ENCODE measurements around the gene ZNF655.
A peak's percentile ranks its signal among the peaks of the same experiment; 100 is the strongest.
"Not testable (repeated sequence)": the region's sequence is repeated elsewhere in the genome, so short reads cannot be mapped to it uniquely, and the experiment has no call there.

Gene ZNF655

DNA sequence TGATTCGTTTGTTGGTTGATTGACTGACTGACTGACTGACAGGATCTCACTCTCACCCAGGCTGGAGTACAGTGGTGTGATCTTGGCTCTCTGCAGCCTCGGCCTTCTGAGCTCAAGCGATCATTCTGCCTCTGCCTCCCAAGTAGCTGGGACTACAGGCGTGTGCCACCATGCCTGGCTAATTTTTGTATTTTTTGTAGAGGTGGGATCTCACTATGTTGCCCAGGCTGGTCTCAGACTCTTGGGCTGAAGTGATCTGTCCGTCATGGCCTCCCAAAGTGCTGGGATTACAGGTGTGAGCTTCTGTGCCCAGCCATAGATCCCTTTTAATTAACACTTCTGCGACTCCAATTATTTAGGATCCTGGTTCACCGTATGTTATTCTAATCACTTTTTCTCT lies 10.3 kb downstream of the ZNF655 start:
- CTCF ChIA-PET: not testable (repeated sequence)

GRCh38 chr7:99571768-99572167 lies 13.3 kb downstream of the ZNF655 start:
- H3K4me1 ChIP-seq (ENCODE audit: control insufficient read depth, insufficient read depth, low read length): peaks cover 4% of the 10 kb centered on the region; the same call in 1 of the 2 replicates
- peaks cover 26 to 66% of the 10 kb centered on the region in 2 experiments for H3K36me3 ChIP-seq (ENCODE audit: control insufficient read depth in 2 of 2, insufficient read depth in 1 of 2, low read length in 2 of 2)
- ChIA-PET POLR2A (no interaction called here), CTCF (no interaction called here)
- no peaks in the 10 kb centered on the region for H3K9me3 ChIP-seq (ENCODE audit: control insufficient read depth, insufficient read depth, low read depth, low read length)
- H3K4me3 ChIP-seq (ENCODE audit: low read depth, low read length): no peak overlapping the region
- H3K27ac ChIP-seq (ENCODE audit: extremely low read depth, low read depth, low read length): no peak overlapping the region
- TF ChIP-seq ZNF473 (tag by site-specific recombination; IDR thresholded peaks at IDR 0.05) (no peak), ZNF48 (tag by site-specific recombination; IDR thresholded peaks at IDR 0.05) (no peak), ZNF274 (IDR thresholded peaks at IDR 0.05; ENCODE audit: low read length) (no peak), ZNF274 (tag by site-specific recombination; IDR thresholded peaks at IDR 0.05; ENCODE audit: borderline replicate concordance) (no peak), ZNF174 (tag by site-specific recombination; IDR thresholded peaks at IDR 0.05) (no peak), ZNF785 (tag by site-specific recombination; IDR thresholded peaks at IDR 0.05) (no peak)

More for the DNA sequence above, 10.3 kb downstream of the ZNF655 start:
- H3K36me3 ChIP-seq (ENCODE audit: control insufficient read depth in 2 of 2, insufficient read depth in 1 of 2, low read length in 2 of 2): peaks cover 49 to 86% of the 10 kb centered on the region in 2 experiments
- POLR2A ChIA-PET: interaction anchor here (1.0 kb wide), 1 partner anchor 48 kb away, joined by 3 read pairs; the partner anchor contains the start of gene ZSCAN25
- not testable (repeated sequence) for H3K9me3 ChIP-seq (ENCODE audit: control insufficient read depth, insufficient read depth, low read depth, low read length); H3K27ac ChIP-seq (ENCODE audit: extremely low read depth, low read depth, low read length); H3K4me3 ChIP-seq (ENCODE audit: low read depth, low read length); H3K4me1 ChIP-seq (ENCODE audit: control insufficient read depth, insufficient read depth, low read length)
- peak; percentile 91 for TF ChIP-seq ZNF121 (tag by site-specific recombination; IDR thresholded peaks at IDR 0.05)

DNA sequence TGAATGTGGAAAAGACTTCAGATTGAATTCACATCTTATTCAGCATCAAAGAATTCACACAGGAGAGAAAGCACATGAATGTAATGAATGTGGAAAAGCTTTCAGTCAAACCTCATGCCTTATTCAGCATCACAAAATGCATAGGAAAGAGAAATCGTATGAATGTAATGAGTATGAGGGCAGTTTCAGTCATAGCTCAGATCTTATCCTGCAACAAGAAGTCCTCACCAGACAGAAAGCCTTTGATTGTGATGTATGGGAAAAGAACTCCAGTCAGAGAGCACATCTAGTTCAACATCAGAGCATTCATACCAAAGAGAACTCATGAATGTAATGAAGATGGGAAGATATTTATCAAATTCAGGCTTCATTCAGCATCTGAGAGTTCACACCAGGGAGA lies 14.8 kb downstream of the ZNF655 start:
- no peaks in the 10 kb centered on the region for H3K9me3 ChIP-seq (ENCODE audit: control insufficient read depth, insufficient read depth, low read depth, low read length)
- ChIA-PET CTCF (no interaction called here), POLR2A (no interaction called here)
- no peak overlapping the region for H3K4me3 ChIP-seq (ENCODE audit: low read depth, low read length)
- H3K27ac ChIP-seq (ENCODE audit: extremely low read depth, low read depth, low read length): no peak overlapping the region
- no peak for TF ChIP-seq ZNF558 (tag by site-specific recombination; IDR thresholded peaks at IDR 0.05)
- H3K4me1 ChIP-seq (ENCODE audit: control insufficient read depth, insufficient read depth, low read length): peaks cover 4% of the 10 kb centered on the region; the same call in 1 of the 2 replicates
- peaks cover 22 to 60% of the 10 kb centered on the region in 2 experiments for H3K36me3 ChIP-seq (ENCODE audit: control insufficient read depth in 2 of 2, insufficient read depth in 1 of 2, low read length in 2 of 2)

- Histone ChIP-seq H3K4me3 (ENCODE audit: low read depth, low read length) (no peak overlapping the region), H3K36me3 (ENCODE audit: control insufficient read depth in 2 of 2, insufficient read depth in 1 of 2, low read length in 2 of 2) (peaks cover 7 to 33% of the 10 kb centered on the region in 2 experiments), H3K27ac (ENCODE audit: extremely low read depth, low read depth, low read length) (no peak overlapping the region), H3K4me1 (ENCODE audit: control insufficient read depth, insufficient read depth, low read length) (peaks cover 4% of the 10 kb centered on the region; the same call in 1 of the 2 replicates), H3K9me3 (ENCODE audit: control insufficient read depth, insufficient read depth, low read depth, low read length) (no peaks in the 10 kb centered on the region)
- CTCF ChIA-PET: interaction anchor here (0.7 kb wide), 1 partner anchor 10 kb away, joined by 3 read pairs; no protein-coding TSS in a partner anchor
- POLR2A ChIA-PET: interaction anchor here (1.7 kb wide), 1 partner anchor 18 kb away, joined by 5 read pairs; the partner anchor contains the start of gene ZNF655
- TF ChIP-seq ZBTB1 (tag by site-specific recombination; IDR thresholded peaks at IDR 0.05) (no peak), ZNF510 (tag by site-specific recombination; IDR thresholded peaks at IDR 0.05; ENCODE audit: insufficient replicate concordance) (no peak), ZNF132 (tag by site-specific recombination; IDR thresholded peaks at IDR 0.05; ENCODE audit: borderline replicate concordance) (no peak), ZNF398 (tag by site-specific recombination; IDR thresholded peaks at IDR 0.05) (no peak), ZNF621 (tag by site-specific recombination; IDR thresholded peaks at IDR 0.05) (no peak), ZNF140 (tag by site-specific recombination; IDR thresholded peaks at IDR 0.05) (no peak), HIC1 (tag by site-specific recombination; IDR thresholded peaks at IDR 0.05) (no peak)
- TF ChIP-seq, protein P1, sequence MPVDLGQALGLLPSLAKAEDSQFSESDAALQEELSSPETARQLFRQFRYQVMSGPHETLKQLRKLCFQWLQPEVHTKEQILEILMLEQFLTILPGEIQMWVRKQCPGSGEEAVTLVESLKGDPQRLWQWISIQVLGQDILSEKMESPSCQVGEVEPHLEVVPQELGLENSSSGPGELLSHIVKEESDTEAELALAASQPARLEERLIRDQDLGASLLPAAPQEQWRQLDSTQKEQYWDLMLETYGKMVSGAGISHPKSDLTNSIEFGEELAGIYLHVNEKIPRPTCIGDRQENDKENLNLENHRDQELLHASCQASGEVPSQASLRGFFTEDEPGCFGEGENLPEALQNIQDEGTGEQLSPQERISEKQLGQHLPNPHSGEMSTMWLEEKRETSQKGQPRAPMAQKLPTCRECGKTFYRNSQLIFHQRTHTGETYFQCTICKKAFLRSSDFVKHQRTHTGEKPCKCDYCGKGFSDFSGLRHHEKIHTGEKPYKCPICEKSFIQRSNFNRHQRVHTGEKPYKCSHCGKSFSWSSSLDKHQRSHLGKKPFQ (tag by site-specific recombination; IDR thresholded peaks at IDR 0.05): no peak
- TF ChIP-seq, protein P2, sequence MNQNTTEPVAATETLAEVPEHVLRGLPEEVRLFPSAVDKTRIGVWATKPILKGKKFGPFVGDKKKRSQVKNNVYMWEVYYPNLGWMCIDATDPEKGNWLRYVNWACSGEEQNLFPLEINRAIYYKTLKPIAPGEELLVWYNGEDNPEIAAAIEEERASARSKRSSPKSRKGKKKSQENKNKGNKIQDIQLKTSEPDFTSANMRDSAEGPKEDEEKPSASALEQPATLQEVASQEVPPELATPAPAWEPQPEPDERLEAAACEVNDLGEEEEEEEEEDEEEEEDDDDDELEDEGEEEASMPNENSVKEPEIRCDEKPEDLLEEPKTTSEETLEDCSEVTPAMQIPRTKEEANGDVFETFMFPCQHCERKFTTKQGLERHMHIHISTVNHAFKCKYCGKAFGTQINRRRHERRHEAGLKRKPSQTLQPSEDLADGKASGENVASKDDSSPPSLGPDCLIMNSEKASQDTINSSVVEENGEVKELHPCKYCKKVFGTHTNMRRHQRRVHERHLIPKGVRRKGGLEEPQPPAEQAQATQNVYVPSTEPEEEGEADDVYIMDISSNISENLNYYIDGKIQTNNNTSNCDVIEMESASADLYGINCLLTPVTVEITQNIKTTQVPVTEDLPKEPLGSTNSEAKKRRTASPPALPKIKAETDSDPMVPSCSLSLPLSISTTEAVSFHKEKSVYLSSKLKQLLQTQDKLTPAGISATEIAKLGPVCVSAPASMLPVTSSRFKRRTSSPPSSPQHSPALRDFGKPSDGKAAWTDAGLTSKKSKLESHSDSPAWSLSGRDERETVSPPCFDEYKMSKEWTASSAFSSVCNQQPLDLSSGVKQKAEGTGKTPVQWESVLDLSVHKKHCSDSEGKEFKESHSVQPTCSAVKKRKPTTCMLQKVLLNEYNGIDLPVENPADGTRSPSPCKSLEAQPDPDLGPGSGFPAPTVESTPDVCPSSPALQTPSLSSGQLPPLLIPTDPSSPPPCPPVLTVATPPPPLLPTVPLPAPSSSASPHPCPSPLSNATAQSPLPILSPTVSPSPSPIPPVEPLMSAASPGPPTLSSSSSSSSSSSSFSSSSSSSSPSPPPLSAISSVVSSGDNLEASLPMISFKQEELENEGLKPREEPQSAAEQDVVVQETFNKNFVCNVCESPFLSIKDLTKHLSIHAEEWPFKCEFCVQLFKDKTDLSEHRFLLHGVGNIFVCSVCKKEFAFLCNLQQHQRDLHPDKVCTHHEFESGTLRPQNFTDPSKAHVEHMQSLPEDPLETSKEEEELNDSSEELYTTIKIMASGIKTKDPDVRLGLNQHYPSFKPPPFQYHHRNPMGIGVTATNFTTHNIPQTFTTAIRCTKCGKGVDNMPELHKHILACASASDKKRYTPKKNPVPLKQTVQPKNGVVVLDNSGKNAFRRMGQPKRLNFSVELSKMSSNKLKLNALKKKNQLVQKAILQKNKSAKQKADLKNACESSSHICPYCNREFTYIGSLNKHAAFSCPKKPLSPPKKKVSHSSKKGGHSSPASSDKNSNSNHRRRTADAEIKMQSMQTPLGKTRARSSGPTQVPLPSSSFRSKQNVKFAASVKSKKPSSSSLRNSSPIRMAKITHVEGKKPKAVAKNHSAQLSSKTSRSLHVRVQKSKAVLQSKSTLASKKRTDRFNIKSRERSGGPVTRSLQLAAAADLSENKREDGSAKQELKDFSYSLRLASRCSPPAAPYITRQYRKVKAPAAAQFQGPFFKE (tag by site-specific recombination; IDR thresholded peaks at IDR 0.05; ENCODE audit: borderline replicate concordance): no peak
Measured at GRCh38 chr7:99576251-99576650, 17.8 kb downstream of the ZNF655 start.

Measured in HEK293 (cell line).